ENCODE results near the gene USH2A.

The USH2A gene

GRCh38 chr1:216331211-216331610 lies 92.0 kb downstream of the USH2A start:
- no peak for DNase-seq (ENCODE audit: low spot score)
- Histone ChIP-seq H3K4me3 (no peak overlapping the region), H3K27ac (no peak overlapping the region)
- no peak for TF ChIP-seq CTCF (IDR thresholded peaks at IDR 0.05)

- Histone ChIP-seq H3K27ac (no peak overlapping the region), H3K4me3 (no peak overlapping the region)
- TF ChIP-seq CTCF (IDR thresholded peaks at IDR 0.05) = no peak
- DNase-seq (ENCODE audit: low spot score) = no peak
Measured at GRCh38 chr1:216330262-216330661, 93.0 kb downstream of the USH2A start.

- Histone ChIP-seq H3K27ac (no peak overlapping the region), H3K4me3 (no peak overlapping the region)
- TF ChIP-seq CTCF (IDR thresholded peaks at IDR 0.05) = no peak
- no peak for DNase-seq (ENCODE audit: low spot score)
Measured at GRCh38 chr1:216325946-216326345, 97.3 kb downstream of the USH2A start.

GRCh38 chr1:216325336-216325735 lies 97.9 kb downstream of the USH2A start:
- no peak overlapping the region for H3K4me3 ChIP-seq
- no peak for DNase-seq (ENCODE audit: low spot score)
- no peak for TF ChIP-seq CTCF (IDR thresholded peaks at IDR 0.05)
- no peak overlapping the region for H3K27ac ChIP-seq

GRCh38 chr1:216323344-216323743 lies 99.9 kb downstream of the USH2A start:
- Histone ChIP-seq H3K27ac (no peak overlapping the region), H3K4me3 (no peak overlapping the region)
- TF ChIP-seq CTCF (IDR thresholded peaks at IDR 0.05) = no peak
- no peak for DNase-seq (ENCODE audit: low spot score)

GRCh38 chr1:216314379-216315095 lies 108.7 kb downstream of the USH2A start:
- no peak for DNase-seq (ENCODE audit: low spot score)
- Histone ChIP-seq H3K27ac (no peak overlapping the region), H3K4me3 (no peak overlapping the region)
- TF ChIP-seq CTCF (IDR thresholded peaks at IDR 0.05) = no peak

- DNase-seq (ENCODE audit: low spot score) = no peak
- H3K27ac ChIP-seq = no peak overlapping the region
- TF ChIP-seq CTCF (IDR thresholded peaks at IDR 0.05) = no peak
- no peak overlapping the region for H3K4me3 ChIP-seq
Measured at GRCh38 chr1:216310776-216311175, 112.5 kb downstream of the USH2A start.

Measured in coronary artery (tissue), 2 donors.